HG02870 (cell line): ENCODE results near the gene RASL10A.
"Not testable (repeated sequence)": the region's sequence is repeated elsewhere in the genome, so short reads cannot be mapped to it uniquely, and the experiment has no call there.

ENCODE experiments used
- ATAC-seq: cut with Tn5 transposase; IDR thresholded peaks from one replicate; pipeline ENCODE4 v1.9.1; 2021; ENCODE audit warnings: mild to moderate bottlenecking, moderate library complexity; ENCODE audit not compliant: unreplicated experiment

RASL10A gene

GRCh38 chr22:29315286-29316140 lies at the start of gene RASL10A:
Gene RASL10A (minus strand): TSS chr22:29315697. CDS start chr22:29315246, 451 bp downstream.
- no peak for ATAC-seq

GRCh38 chr22:29359469-29359868 lies 44.0 kb upstream of the RASL10A start:
- no peak for ATAC-seq

- ATAC-seq, result not testable (repeated sequence)
Observed at GRCh38 chr22:29357193-29357890, 41.8 kb upstream of the RASL10A start.

GRCh38 chr22:29353860-29354259 lies 38.4 kb upstream of the RASL10A start:
- no peak for ATAC-seq

- no peak for ATAC-seq
Observed at GRCh38 chr22:29353286-29353685, 37.8 kb upstream of the RASL10A start.

- no peak for ATAC-seq
Observed at GRCh38 chr22:29352778-29353177, 37.3 kb upstream of the RASL10A start.

GRCh38 chr22:29351891-29352290 lies 36.4 kb upstream of the RASL10A start:
- no peak for ATAC-seq

GRCh38 chr22:29351042-29351441 lies 35.5 kb upstream of the RASL10A start:
- no peak for ATAC-seq

- no peak for ATAC-seq
Observed at GRCh38 chr22:29348956-29349355, 33.5 kb upstream of the RASL10A start.

- no peak for ATAC-seq
Observed at GRCh38 chr22:29348041-29348440, 32.5 kb upstream of the RASL10A start.

- no peak for ATAC-seq
Observed at GRCh38 chr22:29346659-29347058, 31.2 kb upstream of the RASL10A start.

GRCh38 chr22:29345932-29346331 lies 30.4 kb upstream of the RASL10A start:
- ATAC-seq, result no peak

GRCh38 chr22:29344889-29345288 lies 29.4 kb upstream of the RASL10A start:
- not testable (repeated sequence) for ATAC-seq

- no peak for ATAC-seq
Observed at GRCh38 chr22:29344137-29344536, 28.6 kb upstream of the RASL10A start.

- ATAC-seq, result no peak
Observed at GRCh38 chr22:29343313-29343805, 27.9 kb upstream of the RASL10A start.

- no peak for ATAC-seq
Observed at GRCh38 chr22:29342577-29343312, 27.2 kb upstream of the RASL10A start.

GRCh38 chr22:29342177-29342576 lies 26.7 kb upstream of the RASL10A start:
- ATAC-seq, result no peak

GRCh38 chr22:29341849-29342127 lies 26.3 kb upstream of the RASL10A start:
- no peak for ATAC-seq

- no peak for ATAC-seq
Observed at GRCh38 chr22:29341056-29341848, 25.8 kb upstream of the RASL10A start.

GRCh38 chr22:29340566-29340965 lies 25.1 kb upstream of the RASL10A start:
- no peak for ATAC-seq
